Embryonic facial prominence (tissue), 1 donor: ENCODE data around the gene FKBP5.
"Not testable (repeated sequence)": the region's sequence is repeated elsewhere in the genome, so short reads cannot be mapped to it uniquely, and the experiment has no call there.

ENCODE experiments used
- DNase-seq: peaks from one replicate; pipeline ENCODE4 v3.0.0-alpha.2; 2016; ENCODE audit errors: extremely low spot score

FKBP5 gene

GRCh38 chr6:35613762-35614161 is 75.0 kb downstream of the FKBP5 start:
- DNase-seq = no peak

- DNase-seq = no peak
Observed at GRCh38 chr6:35611240-35611639, 77.5 kb downstream of the FKBP5 start.

GRCh38 chr6:35610830-35611229 is 77.9 kb downstream of the FKBP5 start:
- no peak for DNase-seq

DNA sequence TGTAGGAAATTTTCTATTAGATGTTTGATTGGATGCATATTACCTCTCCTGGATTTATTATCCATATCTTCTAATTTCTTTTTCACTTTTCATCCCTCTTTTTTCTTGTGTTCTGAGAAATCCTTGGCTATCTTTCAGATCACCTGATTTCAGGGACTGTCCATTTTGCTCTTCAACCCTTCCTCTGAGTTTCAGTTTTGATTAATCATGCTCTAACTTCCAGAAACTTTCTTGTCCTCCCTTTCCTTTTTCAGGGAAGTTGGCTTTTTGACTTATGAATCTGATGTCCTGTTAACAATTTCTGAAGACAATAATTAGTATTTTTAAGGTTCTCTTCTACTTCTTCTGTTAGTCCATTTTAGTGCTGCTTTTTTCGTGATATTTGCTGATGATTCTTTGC is 79.1 kb downstream of the FKBP5 start:
- no peak for DNase-seq

GRCh38 chr6:35607517-35608233 is 81.0 kb downstream of the FKBP5 start:
- no peak for DNase-seq

- DNase-seq = no peak
Observed at GRCh38 chr6:35605600-35605999, 83.1 kb downstream of the FKBP5 start.

DNA sequence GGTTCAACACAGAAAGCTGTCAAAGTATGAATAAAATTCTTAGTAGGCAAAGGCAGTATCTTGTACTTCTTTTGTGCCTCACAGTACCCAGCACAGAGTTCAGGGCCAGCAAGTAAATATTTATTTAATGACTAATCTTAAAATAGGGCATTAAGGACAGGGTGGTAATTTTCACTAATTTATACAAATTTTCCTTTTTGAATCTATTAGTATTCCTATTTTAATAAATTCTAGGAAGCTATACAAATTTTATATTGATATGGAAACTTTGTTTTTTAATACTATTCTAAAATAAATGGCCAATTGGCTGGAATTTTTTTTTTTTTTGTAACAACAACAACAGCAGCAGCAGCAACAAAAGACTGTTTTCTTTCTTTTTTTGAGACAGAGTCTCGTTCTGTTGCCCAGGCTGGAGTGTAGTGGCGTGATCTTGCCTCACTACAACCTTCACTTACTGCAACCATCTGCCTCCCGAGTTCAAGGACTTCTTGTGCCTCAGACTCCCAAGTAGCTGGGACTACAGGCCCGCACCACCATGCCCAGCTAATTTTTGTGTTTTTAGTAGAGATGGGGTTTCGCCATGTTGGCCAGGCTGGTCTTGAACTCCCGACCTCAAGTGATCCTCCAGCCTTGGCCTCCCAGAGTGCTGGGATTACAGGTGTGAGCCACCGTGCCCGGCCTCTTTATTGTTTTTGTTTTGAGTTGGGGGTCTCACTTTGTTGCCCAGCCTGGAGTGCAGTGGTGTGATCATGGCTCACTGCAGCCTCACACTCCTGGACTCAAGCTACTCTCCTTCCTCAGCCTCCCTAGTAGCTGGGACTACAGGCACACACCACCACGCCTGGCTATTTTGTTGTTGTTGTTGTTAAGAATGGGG is 85.2 kb downstream of the FKBP5 start:
- no peak for DNase-seq

DNA sequence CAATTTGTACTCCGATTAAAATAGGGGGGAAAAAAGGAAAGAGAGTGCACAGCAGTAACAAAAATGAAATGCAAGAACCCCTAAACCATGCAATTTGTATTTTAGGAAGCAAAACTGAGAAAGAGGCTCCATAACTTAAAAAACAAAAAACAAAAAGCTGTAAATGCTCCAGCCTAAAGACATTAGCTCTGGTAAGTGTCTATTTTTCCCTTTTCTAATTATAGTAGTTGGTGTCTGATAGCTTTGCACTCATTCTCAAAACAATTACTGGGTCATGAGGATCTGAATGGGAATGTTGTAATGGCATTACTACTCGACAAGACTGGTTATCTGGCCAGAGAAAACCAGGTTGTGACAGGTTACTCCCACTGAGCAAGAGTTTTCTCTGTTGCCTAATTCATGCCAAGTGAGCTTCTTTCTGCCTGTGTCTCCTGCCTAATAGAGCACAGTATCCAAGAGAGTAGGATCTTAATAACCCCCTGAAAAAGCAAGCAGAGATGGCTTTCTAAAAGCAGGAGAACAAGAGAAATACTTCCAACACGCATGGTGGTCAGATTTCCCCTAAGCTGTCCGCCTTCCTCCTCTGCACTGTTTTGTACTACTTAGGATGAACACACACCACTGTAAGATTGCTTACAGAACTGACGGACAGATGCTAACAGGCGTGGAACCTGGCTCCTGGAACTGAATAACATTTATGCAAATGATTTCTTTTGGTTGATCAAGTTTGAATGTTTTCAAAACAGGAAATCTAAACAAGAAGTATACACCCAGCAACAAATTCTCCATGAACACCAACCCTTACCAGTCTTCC is 86.4 kb downstream of the FKBP5 start:
- no peak for DNase-seq

GRCh38 chr6:35601331-35602132 is 87.2 kb downstream of the FKBP5 start:
- DNase-seq = peak; percentile 34

GRCh38 chr6:35600659-35601125 is 88.0 kb downstream of the FKBP5 start:
- DNase-seq = no peak

- DNase-seq = no peak
Observed at GRCh38 chr6:35599761-35600658, 88.7 kb downstream of the FKBP5 start.

- DNase-seq = not testable (repeated sequence)
Observed at GRCh38 chr6:35598621-35599020, 90.1 kb downstream of the FKBP5 start.

- no peak for DNase-seq
Observed at GRCh38 chr6:35596448-35597442, 92.0 kb downstream of the FKBP5 start.

GRCh38 chr6:35594503-35595186 is 94.1 kb downstream of the FKBP5 start:
- DNase-seq = no peak

DNA sequence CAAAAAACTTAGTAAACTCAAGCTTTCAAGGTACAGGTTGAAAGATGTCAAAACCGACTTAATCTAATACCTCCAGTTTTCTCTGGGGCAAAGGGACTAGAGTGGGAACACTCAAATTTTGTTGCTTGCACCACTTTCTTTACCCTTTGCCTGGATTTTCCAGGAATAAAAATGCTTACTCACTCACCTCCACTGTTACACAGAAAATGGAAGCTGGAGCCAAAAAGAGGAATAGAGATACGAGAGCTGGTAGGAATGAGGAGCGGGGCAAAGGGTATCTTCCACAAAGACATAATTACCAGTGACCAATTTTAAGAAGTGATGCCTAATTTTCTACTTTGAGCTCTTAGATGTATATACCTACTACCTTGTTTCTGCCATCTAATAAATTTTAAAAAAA is 96.5 kb downstream of the FKBP5 start:
- no peak for DNase-seq

GRCh38 chr6:35590622-35591066 is 98.1 kb downstream of the FKBP5 start:
- DNase-seq = no peak

DNA sequence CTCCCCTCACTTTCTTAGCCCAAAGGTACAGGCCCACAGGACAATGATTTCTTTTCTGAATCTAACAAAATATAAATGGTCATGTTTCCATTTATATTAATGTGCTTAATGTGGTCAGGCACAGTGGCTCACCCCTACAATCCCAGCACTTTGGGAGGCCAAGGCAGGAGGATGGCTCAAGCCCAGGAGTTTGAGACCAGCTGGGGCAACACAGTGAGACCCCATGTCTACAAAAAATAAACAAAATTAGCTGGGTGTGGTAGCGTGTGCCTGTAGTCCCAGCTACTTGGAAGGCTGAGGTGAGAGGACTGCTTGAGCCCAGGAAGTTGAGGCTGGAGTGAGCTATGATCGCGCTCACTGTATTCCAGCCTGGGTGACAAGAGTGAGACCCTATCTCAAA is 98.8 kb downstream of the FKBP5 start:
- no peak for DNase-seq

- DNase-seq = no peak
Observed at GRCh38 chr6:35589201-35589739, 99.4 kb downstream of the FKBP5 start.
